Neuronal stem cell (in vitro differentiated cells): Measurements from ENCODE around the gene ULK3.
A peak's percentile ranks its signal among the peaks of the same experiment; 100 is the strongest.

Experiments used
- DNase-seq: peaks from one replicate; pipeline ENCODE4 v3.0.0-alpha.2; 2013; ENCODE audit warnings: low spot score
- H2AFZ ChIP-seq: one replicate; pipeline ENCODE4 v1.6.1; 2013; ENCODE audit warnings: mild to moderate bottlenecking, low read length, inconsistent platforms
- H2AK5ac ChIP-seq: 2 replicates; pipeline ENCODE4 v1.6.1; 2013; ENCODE audit warnings: low read depth, mild to moderate bottlenecking, inconsistent platforms, low read length, moderate library complexity, mixed read lengths
- H2BK120ac ChIP-seq: 2 replicates; pipeline ENCODE4 v1.6.1; 2013; ENCODE audit warnings: low read depth, mild to moderate bottlenecking, inconsistent platforms, low read length, moderate library complexity, mixed read lengths
- H2BK12ac ChIP-seq: one replicate; pipeline ENCODE4 v1.6.1; 2013; ENCODE audit warnings: low read length, inconsistent platforms
- H2BK15ac ChIP-seq: 2 replicates; pipeline ENCODE4 v1.6.1; 2013; ENCODE audit warnings: mild to moderate bottlenecking, low read length, inconsistent platforms, mixed read lengths
- H2BK5ac ChIP-seq: one replicate; pipeline ENCODE4 v1.6.1; 2013; ENCODE audit warnings: inconsistent platforms, mild to moderate bottlenecking, low read length, moderate library complexity
- H3K14ac ChIP-seq: one replicate; pipeline ENCODE4 v1.6.1; 2013; ENCODE audit warnings: low read length, inconsistent platforms
- H3K18ac ChIP-seq: 2 replicates; pipeline ENCODE4 v1.6.1; 2013; ENCODE audit warnings: low read length, inconsistent platforms
- H3K23ac ChIP-seq: 2 replicates; pipeline ENCODE4 v1.6.1; 2013; ENCODE audit warnings: low read depth, mild to moderate bottlenecking, mixed read lengths, low read length, inconsistent platforms; ENCODE audit not compliant: poor library complexity
- H3K27ac ChIP-seq: replicated peaks from 3 replicates; pipeline ENCODE4 v1.5.1; 2013; ENCODE audit warnings: low read length, inconsistent platforms
- H3K27me3 ChIP-seq, 3 experiments: 2 replicates each; pipeline ENCODE4 v1.6.1; 2013; ENCODE audit warnings: low read length in 3 of 3, mild to moderate bottlenecking in 2 of 3, inconsistent platforms in 1 of 3, low read depth in 1 of 3, mixed read lengths in 1 of 3, moderate library complexity in 1 of 3; ENCODE audit not compliant: control insufficient read depth in 3 of 3, insufficient read depth in 3 of 3
- H3K36me3 ChIP-seq, 2 donors: replicated peaks in 1 of 2; 2 replicates each; pipeline ENCODE4 v1.6.1; 2013; ENCODE audit warnings: low read length in 2 of 2; ENCODE audit not compliant: control insufficient read depth in 2 of 2, insufficient read depth in 2 of 2
- H3K4ac ChIP-seq: 2 replicates; pipeline ENCODE4 v1.6.1; 2013; ENCODE audit warnings: inconsistent platforms, mild to moderate bottlenecking, low read length, moderate library complexity
- H3K4me1 ChIP-seq, 2 donors: 1 replicate in 1 of 2; 2 replicates in 1 of 2; pipeline ENCODE4 v1.6.1; 2013; ENCODE audit warnings: low read length in 2 of 2, low read depth in 1 of 2; ENCODE audit not compliant: control insufficient read depth in 2 of 2, insufficient read depth in 1 of 2
- H3K4me2 ChIP-seq: one replicate; pipeline ENCODE4 v1.6.1; 2013; ENCODE audit warnings: mild to moderate bottlenecking, low read length, inconsistent platforms; ENCODE audit not compliant: insufficient read depth, poor library complexity, severe bottlenecking
- H3K4me3 ChIP-seq, 2 donors: 2 replicates each; pipeline ENCODE4 v1.5.1; 2013; ENCODE audit warnings: low read length in 2 of 2, mild to moderate bottlenecking in 2 of 2, inconsistent platforms in 1 of 2, moderate library complexity in 1 of 2
- H3K79me1 ChIP-seq: one replicate; pipeline ENCODE4 v1.6.1; 2013; ENCODE audit warnings: low read depth, mild to moderate bottlenecking, inconsistent platforms, low read length, moderate library complexity
- H3K9ac ChIP-seq: one replicate; pipeline ENCODE4 v1.6.1; 2013; ENCODE audit warnings: mild to moderate bottlenecking, low read depth, low read length, inconsistent platforms; ENCODE audit not compliant: poor library complexity
- H3K9me3 ChIP-seq, 2 donors: replicated peaks in 1 of 2; 2 replicates each; pipeline versions ENCODE3 to v1.6.1; 2013; ENCODE audit warnings: low read length in 2 of 2, mild to moderate bottlenecking in 2 of 2, inconsistent platforms in 1 of 2, low read depth in 1 of 2, mixed read lengths in 1 of 2, moderate library complexity in 1 of 2; ENCODE audit not compliant: control insufficient read depth in 2 of 2, insufficient read depth in 1 of 2
- H4K8ac ChIP-seq: one replicate; pipeline ENCODE4 v1.6.1; 2013; ENCODE audit warnings: low read depth, mild to moderate bottlenecking, inconsistent platforms, low read length, moderate library complexity
- H4K91ac ChIP-seq: one replicate; pipeline ENCODE4 v1.6.1; 2013; ENCODE audit warnings: low read length, low read depth, mild to moderate bottlenecking, inconsistent platforms; ENCODE audit not compliant: poor library complexity
- WGBS, 2 donors: extraction: QIAGEN DNeasy Blood & Tissue Kit; methylation state at CpG; one replicate each; pipeline ENCODE4 v1.1.7; 2013; ENCODE audit warnings: missing lambda C conversion rate in 2 of 2, mixed read lengths in 1 of 2; ENCODE audit not compliant: insufficient read length in 2 of 2, insufficient replicate concordance in 1 of 2; ENCODE audit errors: extremely low coverage in 2 of 2; 5-methylcytosine and 5-hydroxymethylcytosine counted together

The ULK3 gene

DNA sequence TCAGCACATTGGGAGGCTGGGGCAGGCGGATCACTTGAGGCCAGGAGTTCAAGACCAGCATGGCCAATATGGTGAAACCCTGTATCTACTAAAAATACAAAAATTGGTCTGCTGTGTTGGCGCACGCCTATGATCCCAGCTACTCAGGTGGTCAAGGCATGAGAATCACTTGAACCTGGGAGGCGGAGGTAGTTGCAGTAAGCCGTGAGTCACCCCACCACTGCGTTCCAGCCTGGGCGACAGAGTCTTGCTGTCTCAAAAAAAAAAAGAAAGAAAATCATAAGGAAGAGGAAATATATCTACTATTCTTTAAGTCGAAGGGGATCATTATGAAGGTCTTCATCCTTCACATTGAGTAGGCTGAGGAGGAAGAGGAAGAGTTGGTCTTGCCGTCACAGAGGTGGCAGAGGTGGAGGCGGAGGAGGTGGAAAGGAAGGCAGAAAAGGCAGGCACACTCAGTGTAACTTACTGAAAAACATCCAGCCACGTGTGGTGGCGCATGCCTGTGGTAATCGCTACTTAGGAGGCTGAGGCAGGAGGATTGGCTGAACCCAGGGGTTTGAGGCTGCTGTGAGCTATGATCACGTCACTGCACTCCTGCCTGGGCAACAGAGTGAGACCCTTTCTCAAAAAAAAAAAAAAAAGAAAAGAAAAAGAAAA, 46.9 kb downstream of the ULK3 start:
- H2BK120ac ChIP-seq, result no peak overlapping the region
- peaks cover 25 to 45% of the 10 kb centered on the region in 2 donors for H3K36me3 ChIP-seq
- H3K27ac ChIP-seq, result no peak overlapping the region
- H3K4me2 ChIP-seq, result no peak overlapping the region
- no peak overlapping the region for H2BK15ac ChIP-seq
- no peak overlapping the region for H2AFZ ChIP-seq
- no peak overlapping the region for H3K9ac ChIP-seq
- no peak overlapping the region for H3K14ac ChIP-seq
- H3K4me1 ChIP-seq, result peaks cover 11% of the 10 kb centered on the region in 2 donors
- H2AK5ac ChIP-seq, result no peak overlapping the region
- no peak overlapping the region for H4K91ac ChIP-seq
- no CpG with 5 or more reads among the region's 14 CpGs for WGBS, 2 donors
- no peak overlapping the region for H3K18ac ChIP-seq
- H4K8ac ChIP-seq, result no peak overlapping the region
- no peak overlapping the region for H3K23ac ChIP-seq
- no peak for DNase-seq
- no peak overlapping the region for H3K4me3 ChIP-seq
- no peak overlapping the region for H2BK12ac ChIP-seq
- no peaks in the 10 kb centered on the region for H3K9me3 ChIP-seq
- H3K79me1 ChIP-seq, result peaks cover 15% of the 10 kb centered on the region
- no peak overlapping the region for H2BK5ac ChIP-seq
- H3K27me3 ChIP-seq, result no peaks in the 10 kb centered on the region
- H3K4ac ChIP-seq, result no peak overlapping the region

DNA sequence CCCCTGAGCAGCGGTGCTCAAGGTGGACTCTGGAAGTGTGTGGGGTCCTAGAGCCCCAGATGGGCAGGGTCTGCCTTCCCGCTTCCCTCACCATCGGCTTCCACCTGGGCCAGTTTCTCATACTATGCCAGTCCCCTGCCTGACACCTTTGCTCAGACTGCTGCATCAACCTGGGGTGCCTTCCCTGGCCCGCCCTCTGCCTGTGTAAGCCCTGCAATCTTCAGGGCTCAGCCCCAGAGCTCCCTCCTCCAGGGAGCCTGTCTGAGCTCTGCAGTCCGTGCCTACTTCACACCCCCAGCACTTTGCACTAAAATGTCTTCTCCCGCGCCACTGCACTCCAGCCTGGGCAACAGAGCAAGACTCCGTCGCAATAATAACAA, 48.0 kb downstream of the ULK3 start:
- Histone ChIP-seq H3K27ac (no peak overlapping the region), H2AFZ (no peak overlapping the region), H2BK5ac (no peak overlapping the region), H2BK15ac (no peak overlapping the region), H3K4me3 (no peak overlapping the region), H3K23ac (no peak overlapping the region), H2BK12ac (no peak overlapping the region), H3K18ac (no peak overlapping the region), H3K4me1 (peaks cover 11% of the 10 kb centered on the region in 2 donors), H4K91ac (no peak overlapping the region), H2BK120ac (no peak overlapping the region), H3K9ac (no peak overlapping the region), H4K8ac (no peak overlapping the region), H2AK5ac (no peak overlapping the region), H3K9me3 (no peaks in the 10 kb centered on the region), H3K4me2 (no peak overlapping the region), H3K36me3 (peaks cover 18 to 33% of the 10 kb centered on the region in 2 donors), H3K27me3 (no peaks in the 10 kb centered on the region), H3K79me1 (peaks cover 15% of the 10 kb centered on the region), H3K14ac (no peak overlapping the region), H3K4ac (no peak overlapping the region)
- no peak for DNase-seq
- WGBS, 2 donors, result no CpG with 5 or more reads among the region's 9 CpGs

DNA sequence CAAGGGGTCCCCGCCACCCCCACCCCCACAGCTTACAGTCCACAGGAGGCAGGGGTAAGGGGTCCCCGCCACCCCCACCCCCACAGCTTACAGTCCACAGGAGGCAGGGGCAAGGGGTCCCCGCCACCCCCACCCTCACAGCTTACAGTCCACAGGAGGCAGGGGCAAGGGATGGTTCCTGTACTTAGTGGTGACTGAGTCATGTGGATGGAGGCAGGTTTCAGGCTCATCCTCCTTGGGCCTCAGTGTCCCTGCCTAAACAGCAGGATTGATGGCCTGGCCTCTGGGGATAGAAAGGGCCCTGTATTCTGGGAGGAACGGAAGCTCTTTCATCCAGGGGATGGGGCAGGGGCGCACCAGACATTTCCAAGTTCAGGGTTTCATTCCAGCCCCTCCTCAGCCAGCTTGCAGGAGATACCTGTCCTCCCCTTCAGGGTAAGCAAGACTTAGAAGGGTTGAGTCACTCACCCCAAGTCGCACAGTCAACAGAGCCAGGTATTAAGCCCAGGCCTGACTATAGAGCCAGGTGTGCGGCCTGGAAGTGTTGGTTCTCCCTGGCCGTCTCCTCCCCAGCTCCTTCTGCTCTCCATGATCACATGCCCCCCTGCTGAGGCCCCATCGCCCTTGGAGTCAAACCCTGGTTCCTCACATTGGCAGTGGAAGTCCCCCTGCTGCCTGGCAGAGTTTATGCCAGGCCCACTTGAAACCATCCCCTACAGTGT, 48.5 kb downstream of the ULK3 start:
- H3K27me3 ChIP-seq, result no peaks in the 10 kb centered on the region
- H3K23ac ChIP-seq, result no peak overlapping the region
- H2BK12ac ChIP-seq, result no peak overlapping the region
- H4K91ac ChIP-seq, result no peak overlapping the region
- WGBS, 2 donors, result no CpG with 5 or more reads among the region's 9 CpGs
- H3K9ac ChIP-seq, result no peak overlapping the region
- H3K79me1 ChIP-seq, result peaks cover 15% of the 10 kb centered on the region
- no peak overlapping the region for H3K4ac ChIP-seq
- H3K4me1 ChIP-seq, result peaks cover 11 to 14% of the 10 kb centered on the region in 2 donors
- peaks cover 12 to 28% of the 10 kb centered on the region in 2 donors for H3K36me3 ChIP-seq
- H2AK5ac ChIP-seq, result no peak overlapping the region
- H3K18ac ChIP-seq, result no peak overlapping the region
- H3K9me3 ChIP-seq, result no peaks in the 10 kb centered on the region
- no peak overlapping the region for H2BK15ac ChIP-seq
- no peak for DNase-seq
- no peak overlapping the region for H2BK5ac ChIP-seq
- H3K27ac ChIP-seq, result no peak overlapping the region
- H3K4me3 ChIP-seq, result no peak overlapping the region
- H4K8ac ChIP-seq, result no peak overlapping the region
- H2BK120ac ChIP-seq, result no peak overlapping the region
- no peak overlapping the region for H3K14ac ChIP-seq
- H2AFZ ChIP-seq, result no peak overlapping the region
- no peak overlapping the region for H3K4me2 ChIP-seq

DNA sequence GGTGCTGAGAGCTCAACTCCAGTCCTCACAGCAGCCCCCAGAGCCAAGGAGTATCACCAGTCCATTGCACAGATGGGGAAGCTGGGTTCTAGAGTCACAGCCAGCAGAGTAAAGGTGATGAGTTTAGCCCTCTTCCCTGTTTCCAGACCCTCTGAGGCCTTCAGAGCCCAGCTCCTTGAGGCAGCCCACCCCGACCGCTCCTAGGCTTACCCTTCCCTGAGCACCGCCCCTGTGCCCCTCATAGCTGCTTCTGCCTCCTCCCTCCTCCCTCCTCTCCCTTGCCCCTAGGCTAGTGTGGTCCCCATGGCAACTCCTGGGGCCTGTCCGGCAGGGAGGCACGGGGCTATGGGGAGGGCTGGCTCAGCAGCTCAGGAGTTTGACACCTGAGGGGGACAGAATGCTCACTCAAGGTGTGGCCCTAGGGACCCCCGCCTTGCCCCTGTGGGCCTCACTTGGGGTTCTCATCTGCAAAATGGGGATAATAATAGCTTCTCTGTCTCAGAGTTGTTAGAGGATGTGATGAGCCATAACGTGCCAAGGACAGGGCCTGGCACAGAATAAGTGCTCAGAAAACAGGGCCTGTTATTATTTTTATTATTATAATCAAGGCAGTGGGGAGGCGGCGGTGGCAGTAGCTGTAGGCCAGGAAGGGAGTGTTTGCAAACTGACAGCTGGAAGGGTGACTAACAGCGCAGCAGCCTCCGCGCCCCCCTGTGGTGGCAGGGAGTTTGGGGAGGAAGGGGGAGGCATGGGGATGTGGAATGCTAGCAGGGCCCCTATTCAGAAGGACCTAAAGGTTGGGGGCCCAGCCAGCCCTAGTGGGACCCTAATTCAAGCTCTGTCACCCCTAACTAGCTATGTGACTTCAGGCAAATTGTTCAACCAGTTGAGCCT, 49.6 kb downstream of the ULK3 start:
- Histone ChIP-seq H3K9me3 (no peaks in the 10 kb centered on the region), H4K91ac (no peak overlapping the region)
- no peak for DNase-seq

More for the DNA sequence above, 49.6 kb downstream of the ULK3 start:
- peaks cover 11 to 19% of the 10 kb centered on the region in 2 donors for H3K4me1 ChIP-seq
- H3K14ac ChIP-seq, result no peak overlapping the region
- no CpG with 5 or more reads among the region's 12 CpGs for WGBS, 2 donors
- no peak overlapping the region for H2AK5ac ChIP-seq
- H3K27me3 ChIP-seq, result no peaks in the 10 kb centered on the region
- no peak overlapping the region for H2BK5ac ChIP-seq
- no peak overlapping the region for H2BK15ac ChIP-seq
- H2BK12ac ChIP-seq, result no peak overlapping the region
- H3K4me3 ChIP-seq, result no peak overlapping the region
- no peak overlapping the region for H3K4me2 ChIP-seq
- H3K4ac ChIP-seq, result no peak overlapping the region
- H3K27ac ChIP-seq, result no peak overlapping the region
- no peak overlapping the region for H4K8ac ChIP-seq
- H3K36me3 ChIP-seq, result peaks cover 6 to 18% of the 10 kb centered on the region in 2 donors
- peak overlapping the region; percentile 65 for H3K18ac ChIP-seq
- no peak overlapping the region for H2AFZ ChIP-seq
- H3K23ac ChIP-seq, result no peak overlapping the region
- H2BK120ac ChIP-seq, result no peak overlapping the region
- H3K79me1 ChIP-seq, result peaks cover 12% of the 10 kb centered on the region
- H3K9ac ChIP-seq, result no peak overlapping the region
